Globus pallidus (tissue), 1 donor: Measurements from ENCODE around the gene VPS39.
"Not testable (repeated sequence)": the region's sequence is repeated elsewhere in the genome, so short reads cannot be mapped to it uniquely, and the experiment has no call there.

Experiments used
- DNase-seq: peaks from one replicate; pipeline ENCODE4 v3.0.0-alpha.2; 2015; ENCODE audit warnings: low spot score

Gene VPS39, protein sequence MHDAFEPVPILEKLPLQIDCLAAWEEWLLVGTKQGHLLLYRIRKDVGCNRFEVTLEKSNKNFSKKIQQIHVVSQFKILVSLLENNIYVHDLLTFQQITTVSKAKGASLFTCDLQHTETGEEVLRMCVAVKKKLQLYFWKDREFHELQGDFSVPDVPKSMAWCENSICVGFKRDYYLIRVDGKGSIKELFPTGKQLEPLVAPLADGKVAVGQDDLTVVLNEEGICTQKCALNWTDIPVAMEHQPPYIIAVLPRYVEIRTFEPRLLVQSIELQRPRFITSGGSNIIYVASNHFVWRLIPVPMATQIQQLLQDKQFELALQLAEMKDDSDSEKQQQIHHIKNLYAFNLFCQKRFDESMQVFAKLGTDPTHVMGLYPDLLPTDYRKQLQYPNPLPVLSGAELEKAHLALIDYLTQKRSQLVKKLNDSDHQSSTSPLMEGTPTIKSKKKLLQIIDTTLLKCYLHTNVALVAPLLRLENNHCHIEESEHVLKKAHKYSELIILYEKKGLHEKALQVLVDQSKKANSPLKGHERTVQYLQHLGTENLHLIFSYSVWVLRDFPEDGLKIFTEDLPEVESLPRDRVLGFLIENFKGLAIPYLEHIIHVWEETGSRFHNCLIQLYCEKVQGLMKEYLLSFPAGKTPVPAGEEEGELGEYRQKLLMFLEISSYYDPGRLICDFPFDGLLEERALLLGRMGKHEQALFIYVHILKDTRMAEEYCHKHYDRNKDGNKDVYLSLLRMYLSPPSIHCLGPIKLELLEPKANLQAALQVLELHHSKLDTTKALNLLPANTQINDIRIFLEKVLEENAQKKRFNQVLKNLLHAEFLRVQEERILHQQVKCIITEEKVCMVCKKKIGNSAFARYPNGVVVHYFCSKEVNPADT

DNA sequence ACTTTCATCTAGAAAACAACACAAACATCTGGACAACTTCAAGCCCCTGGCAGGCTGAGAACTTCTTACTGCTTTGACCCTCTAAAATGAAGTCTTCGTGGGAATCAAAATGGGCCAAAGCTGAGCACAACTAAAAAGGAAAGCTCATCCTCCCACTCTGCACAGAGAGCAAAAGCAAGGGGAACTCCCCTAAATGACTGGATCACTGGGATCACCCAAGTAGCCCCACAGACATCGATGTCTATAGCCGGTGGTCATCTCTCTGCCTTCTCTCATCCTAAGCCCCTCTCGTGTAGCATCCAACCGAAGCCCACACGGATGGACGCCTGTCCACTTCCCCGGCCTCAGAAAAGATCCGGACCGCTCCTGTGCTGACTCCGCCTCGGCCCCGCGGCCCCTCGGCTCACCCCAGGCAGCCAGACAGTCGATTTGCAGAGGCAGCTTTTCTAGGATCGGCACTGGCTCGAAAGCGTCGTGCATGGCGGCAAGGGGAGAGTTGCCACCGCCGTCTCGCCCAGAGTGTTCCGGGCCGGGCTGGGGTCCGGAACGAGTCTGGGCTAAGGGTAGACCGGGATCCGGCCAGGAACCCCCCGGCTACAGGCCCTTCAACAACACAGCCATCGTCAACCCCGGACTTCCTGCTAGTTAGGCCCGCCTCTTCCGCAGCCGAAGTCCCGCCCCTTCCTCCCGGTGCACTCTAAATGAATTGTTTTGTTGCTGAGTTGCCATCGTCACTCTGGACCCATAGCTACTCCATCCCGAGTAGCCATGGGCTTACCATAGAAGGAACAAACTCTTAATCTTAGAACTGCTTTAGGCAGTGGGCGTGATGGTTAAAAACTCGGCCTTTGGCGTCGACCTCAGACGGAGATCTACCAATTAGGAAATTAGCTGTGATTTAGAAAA is at the start of gene VPS39:
VPS39 (minus strand) TSS at position 631 of the 906 bp plus-strand sequence; CDS start at position 480, 151 bp downstream.
- DNase-seq: peak; percentile 86

DNA sequence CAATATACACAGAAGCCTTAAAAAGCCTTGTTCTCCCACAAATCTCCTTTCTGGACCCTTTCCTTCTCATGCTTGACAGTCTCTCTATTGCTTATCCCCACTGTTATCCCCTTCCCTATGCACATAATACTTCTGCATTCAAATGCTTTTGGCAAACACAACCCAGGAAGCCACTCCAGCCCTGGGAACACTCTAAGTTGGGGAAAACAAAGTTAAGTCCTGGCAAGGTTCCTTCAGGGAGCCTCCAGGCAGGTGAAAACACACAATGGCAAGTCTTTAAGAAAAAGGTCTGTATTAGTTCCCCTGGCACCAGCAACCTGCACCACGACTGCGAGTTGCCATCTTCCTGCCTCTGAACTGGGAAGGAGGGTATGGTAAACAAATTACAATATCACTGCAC is 45.2 kb upstream of the VPS39 start:
- no peak for DNase-seq

DNA sequence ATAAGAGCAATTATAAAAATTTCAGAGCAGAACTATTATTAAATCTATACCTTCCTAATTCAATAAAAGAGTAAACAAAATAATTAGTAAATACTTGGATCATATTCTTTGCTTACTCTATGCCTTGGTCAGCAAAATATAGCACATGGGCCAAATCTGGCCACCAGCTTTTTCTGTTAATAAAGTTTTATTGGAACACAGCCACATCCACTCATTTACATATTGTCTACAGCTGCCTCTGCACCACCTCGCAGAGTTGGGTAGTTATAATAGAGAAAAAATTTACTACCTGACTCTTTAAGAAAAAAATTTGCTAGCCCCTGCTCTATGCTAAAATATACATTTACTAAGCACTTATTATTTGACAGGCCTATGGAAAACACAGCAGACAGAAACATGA is 32.7 kb upstream of the VPS39 start:
- no peak for DNase-seq

DNA sequence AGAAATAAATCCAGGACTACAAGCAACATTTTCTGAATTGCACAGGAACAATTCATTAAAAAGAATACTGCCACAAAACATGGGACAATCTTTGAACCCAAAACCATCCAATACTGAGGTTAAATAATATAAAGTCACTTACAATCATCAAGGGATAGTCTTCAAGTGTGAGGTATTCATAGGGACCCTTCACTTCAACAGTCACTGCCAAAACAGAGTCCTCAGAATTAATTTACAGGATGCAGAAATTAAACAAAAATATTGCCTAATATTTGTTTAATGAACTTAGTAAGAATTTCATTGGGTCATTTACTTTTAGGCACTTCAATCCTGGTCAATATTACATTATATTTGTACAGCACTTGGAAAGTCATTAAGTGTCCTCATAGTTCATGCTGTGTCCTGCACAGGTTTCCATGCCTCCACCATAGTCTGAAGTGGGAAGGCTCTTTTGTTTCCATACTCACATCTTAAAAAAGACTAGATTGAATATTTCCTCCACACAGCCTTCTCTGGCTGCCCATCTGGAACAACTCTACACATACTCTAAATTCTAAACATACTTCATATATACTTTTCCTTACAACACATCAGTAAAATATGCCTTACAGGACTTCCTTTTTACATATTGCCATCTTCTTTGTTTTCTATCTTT is 31.6 kb upstream of the VPS39 start:
- no peak for DNase-seq

DNA sequence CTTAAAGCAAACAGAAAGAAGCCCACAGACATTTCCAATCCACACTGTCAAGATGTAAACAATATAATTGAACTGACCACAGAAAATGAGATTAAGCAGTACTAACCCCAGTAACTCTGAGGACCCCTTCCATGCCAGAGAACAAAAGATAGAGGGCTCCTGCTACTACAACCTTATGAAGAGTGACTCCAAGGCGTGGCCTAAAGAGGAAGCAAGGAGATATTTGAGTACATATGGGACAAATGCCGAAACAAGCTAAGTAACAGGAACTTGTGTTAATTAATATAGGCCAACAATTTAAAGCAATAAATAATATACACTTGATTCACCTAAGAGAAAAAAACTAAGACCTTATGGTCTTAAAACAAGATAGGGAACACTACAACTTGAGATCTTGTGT is 25.0 kb upstream of the VPS39 start:
- DNase-seq: no peak

DNA sequence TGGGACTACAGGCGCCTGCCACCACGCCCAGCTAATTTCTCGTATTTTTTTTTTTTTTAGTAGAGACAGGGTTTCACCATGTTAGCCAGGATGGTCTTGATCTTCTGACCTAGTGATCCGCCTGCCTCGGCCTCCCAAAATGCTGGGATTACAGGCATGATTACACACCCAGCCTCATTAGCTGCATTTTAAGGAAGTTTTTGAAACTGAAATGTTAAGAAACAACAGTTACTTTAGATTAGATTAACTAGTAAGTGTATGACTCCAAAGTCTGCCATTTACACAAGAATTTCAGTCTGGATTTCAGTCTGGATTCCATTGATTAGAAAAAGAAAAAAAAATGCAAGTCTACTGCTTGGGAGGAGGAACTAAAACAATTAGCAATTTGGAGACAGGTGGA is 24.5 kb upstream of the VPS39 start:
- DNase-seq: no peak

DNA sequence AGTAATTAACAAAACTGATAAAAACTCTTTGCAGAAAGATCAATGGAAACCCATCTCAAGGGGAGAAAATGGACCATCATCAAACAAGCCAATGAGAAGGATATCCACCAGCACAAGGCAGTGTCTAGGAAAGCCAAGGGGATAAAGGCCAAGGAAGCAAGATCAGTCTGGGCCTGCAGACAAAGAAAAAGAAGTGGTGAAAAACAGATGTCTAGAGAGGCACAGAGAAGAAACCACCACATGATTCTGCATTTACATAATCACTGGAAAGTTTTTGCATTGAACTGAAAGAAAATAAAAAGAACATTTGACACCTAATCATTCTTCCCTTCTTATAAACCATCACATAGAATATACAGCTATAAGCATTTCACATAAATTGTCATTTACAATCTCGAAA is 23.0 kb upstream of the VPS39 start:
- DNase-seq: no peak

DNA sequence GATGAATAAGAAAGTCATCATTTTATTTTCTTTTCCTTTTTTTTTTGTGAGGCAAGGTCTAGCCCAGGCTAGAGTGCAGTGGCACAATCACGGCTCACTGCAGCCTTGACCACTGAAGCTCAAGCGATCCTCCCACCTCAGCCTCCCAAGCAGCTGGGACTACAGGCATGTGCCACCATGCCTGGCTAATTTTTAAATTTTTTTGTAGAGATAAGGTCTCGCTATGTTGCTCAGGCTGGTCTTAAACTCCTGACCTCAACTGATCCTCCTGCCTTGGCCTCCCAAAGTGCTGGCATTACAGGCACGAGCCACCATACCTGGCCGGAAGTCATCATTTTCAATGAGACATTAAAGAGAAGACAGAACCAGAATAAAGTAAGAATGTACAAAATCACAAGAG is 20.9 kb upstream of the VPS39 start:
- DNase-seq: not testable (repeated sequence)

DNA sequence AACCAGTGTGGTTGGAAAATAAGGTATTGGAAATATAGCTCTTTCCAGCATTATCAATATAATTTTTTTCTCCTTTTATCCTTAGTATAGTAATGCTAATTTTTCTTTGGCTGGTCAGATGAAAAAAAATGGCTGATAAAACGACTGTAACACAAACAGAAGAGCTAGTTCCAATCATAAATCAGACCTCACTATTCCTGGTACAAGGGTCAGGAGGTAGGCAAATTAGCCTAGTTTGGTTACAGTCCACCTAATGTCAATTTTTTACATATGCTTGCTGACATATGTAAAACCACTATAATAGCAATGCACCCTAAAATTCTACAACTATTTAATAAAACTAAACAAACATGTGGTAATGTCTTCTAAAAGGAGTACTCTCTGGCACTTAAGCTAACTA is 19.9 kb upstream of the VPS39 start:
- DNase-seq: no peak

DNA sequence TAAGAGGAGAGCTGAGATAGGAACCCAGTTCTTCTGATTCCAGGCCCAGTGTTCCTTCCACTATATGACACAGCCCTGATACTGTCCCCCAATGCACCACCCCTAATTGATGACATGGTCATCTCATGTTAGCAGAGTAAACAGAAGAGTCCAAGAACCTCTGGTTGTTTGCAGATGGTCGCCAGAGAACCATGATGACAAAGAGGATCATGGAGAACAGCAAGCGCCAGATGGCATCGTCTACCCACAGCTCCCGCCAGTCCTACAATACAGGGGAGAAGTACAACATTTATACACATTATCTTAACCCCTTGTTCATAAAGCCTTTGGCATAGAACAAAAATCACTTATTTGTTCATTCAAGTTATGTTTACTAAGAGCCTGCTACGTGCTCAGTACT is 18.5 kb upstream of the VPS39 start:
- DNase-seq: peak; percentile 79

DNA sequence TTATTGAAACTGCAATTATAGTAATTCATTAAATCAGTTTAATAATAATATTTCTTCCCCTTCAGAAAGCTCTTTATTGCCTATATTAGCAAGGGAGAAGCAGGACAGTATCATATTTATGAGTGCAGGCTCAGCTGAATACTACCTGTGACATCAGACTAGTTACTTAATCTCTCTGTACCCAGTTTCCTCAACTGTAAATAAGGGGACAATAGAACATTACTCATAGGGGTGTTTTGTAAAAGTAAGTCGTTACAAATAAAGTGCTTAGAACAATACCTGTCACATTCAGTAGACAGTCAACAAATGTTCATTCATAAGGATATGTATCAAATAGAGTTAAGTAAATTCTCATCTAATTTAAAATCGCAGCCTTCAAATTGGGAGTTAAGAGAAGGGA is 12.1 kb upstream of the VPS39 start:
- no peak for DNase-seq

DNA sequence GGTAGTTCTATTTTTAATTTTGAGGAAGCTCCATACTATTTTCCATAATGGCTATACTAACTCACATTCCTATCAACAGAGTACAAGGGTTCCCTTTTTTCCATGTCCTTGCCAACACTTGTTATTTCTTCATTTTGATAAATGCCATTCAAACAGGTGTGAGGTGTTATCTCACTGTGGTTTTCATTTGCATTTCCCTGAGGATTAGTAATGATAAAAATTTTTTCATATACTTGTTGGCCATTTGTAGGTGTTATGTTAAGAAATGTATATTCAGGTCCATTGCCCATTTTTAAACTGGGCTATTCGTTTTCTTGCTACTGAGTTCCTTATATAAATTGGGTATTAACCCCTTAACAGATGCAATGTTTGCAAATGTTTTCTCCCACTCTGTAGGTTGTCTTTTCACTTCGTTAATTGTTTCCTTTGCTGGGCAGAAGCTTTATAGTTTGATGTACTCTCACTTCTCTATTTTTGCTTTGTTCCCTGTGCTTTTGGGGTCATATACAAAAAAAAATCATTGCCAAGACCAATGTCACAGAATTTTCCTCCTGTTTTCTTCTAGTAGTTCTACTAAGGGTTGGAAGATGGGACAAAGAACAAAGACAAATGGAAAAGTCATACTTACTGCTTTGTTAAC is 11.0 kb upstream of the VPS39 start:
- no peak for DNase-seq

DNA sequence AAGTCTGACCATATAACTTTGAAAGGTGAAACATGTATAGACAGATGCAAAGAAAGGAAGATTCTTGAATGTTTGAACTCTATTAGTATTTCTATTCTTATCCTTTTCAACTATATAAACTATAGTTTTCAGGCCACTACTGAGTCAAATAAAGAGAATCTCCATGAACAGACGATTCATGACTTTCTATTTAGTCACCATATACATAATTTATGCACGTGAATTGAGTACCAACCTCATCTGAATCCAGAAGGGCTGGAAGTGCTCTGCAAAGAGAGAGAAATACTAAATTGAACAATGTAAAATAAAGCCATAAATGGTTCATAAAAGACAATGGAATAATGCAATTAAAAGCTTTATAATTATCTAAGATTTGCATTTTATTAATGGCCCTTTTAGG is 9.5 kb upstream of the VPS39 start:
- no peak for DNase-seq

DNA sequence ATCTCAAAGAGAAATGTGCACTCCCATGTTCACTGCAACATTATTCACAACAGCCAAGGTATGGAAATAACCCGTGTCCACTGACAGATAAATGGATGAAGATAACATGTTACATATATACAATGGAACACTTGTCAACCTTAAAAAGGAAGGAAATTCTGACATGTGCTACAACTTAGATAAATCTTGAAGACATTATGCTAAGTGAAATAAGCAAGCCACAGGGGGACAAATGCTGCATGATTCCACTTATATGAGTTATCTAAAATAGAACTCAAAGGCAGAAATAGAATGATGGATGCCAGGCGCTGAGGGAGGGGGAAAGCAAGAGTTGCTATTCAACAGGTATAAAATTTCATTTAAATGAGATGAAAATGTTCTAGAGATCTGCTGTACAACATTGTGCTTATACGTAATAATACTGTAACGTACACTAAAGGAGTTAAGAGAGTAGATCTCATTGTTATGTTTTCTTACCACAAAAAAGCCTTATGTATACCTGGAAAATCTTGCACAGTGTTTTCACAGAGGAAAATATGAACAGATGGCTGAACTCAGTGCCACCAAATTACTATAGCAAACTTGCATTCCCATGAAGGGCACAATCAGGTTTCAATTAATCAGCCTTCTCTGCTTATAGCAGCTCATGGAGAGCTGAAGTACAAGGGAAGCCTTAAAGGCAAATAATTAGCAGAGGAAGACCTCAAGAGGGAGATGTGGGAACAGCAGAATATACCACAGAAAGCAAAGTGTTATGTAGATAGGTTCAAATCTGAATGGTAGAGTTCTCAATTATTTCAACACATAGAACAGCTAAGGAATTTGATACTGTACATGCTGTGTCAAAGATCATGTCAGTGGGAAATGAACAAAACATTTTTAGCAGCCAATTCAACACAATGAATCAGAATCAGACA is 8.1 kb upstream of the VPS39 start:
- DNase-seq: no peak

DNA sequence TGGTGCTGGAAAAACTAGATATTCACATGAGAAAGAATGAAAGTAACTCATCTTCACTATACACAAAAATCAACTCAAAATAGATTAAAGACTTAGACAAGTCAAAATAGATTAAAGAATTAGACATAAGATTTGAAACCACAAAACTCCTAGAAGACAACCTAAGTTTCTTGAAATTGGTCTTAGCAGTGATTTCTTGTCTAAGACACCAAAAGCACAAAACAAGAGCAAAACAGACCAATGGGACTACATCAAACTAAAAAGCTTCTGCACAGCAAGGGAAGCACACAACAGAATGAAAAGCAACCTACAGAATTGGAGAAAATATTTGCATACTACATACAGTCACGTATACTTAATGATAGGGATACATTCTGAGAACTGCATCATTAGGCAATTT is 6.5 kb upstream of the VPS39 start:
- DNase-seq: no peak

DNA sequence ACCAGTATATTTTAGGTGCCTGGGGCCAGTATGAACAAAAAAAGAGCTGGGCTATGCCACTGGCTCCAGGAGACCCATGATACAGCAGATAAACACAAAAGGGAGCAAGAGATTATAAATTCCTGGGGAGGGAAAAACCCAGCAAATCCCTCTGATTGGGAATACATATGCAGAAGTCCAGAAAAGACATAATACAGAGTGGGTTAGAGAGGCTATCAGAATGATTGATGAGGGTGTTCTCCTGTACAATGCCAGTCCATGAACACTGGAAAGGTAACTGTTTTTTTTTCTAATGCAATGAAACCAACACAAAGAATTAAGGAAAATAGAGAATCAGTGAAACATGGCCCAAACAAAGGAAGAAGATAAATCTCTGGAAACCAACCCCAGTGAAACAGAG is 5.4 kb upstream of the VPS39 start:
- DNase-seq: no peak

DNA sequence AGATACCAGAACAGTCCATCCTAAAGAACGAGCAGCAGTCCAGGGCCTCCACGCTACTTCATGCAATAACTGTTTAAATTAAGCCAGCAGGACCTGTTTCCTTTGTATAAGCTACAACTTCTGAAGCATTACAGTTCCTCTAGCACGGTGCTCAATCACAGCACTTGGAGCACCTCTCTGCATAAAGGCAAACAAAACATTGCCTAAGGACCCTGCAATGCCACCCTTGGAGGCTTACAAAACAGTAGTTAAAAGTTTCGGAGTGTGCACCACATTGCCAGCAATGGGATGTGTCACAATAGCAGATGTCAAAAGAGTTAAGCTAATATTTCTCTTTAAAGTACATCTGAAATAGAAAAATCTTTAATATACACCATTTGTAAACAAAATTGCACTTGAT is 2.6 kb upstream of the VPS39 start:
- no peak for DNase-seq

DNA sequence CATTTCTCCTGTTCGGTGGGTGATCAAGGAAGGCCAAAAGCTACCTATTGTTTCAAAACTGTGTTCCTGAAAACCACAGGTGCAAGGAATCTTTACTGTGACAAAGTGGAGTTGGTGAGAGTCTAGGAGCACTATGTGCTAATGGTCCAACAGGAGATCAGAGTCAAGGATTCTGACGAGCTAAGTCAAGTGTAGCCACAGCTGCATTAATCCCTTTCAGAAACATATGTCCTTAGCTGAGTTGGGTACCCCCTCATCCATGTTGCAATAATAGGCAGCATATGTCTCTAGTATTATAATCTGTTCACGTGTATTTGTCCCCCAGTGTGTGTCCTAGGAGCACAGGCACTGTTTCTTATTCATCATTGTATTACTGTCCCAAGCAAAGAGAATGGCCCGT is 1.7 kb downstream of the VPS39 start:
- DNase-seq: no peak

DNA sequence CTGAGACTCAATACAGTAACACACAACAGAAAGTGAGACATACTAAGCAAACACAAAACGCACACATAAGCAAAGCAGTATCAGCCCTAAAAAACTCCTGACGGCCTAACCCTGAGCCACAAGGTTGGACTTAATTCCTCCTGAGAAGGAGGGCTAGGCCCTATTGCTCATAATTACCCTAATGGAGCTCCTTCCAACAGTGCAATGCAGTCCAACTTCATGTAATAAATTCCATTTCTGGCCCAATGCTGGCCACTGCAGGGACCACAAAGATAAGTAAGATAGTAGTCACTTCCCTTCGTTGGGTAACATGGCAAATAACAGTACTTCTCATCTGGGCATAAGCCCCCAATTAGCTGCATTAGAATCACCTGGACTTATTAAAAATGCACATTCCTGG is 4.2 kb downstream of the VPS39 start:
- no peak for DNase-seq

DNA sequence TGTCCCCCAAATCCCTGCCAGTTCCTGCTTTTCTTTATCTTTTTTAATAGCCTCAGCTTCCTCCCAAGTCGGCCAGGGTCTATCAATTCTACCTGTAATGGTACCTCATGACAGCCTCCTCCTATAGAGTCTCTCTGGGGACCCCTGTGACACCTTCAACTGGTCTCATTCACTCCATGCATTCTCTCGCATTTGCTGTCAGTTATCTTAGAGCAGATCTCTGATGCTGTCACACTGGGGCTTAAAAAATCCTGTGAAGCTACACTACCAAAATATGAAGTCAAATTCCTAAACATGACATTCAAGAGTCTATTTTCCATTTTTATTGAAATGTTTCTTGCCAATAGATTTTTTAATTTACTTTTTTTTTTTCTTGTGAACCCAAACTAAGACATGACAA is 5.5 kb downstream of the VPS39 start:
- DNase-seq: no peak
